Activated CD4-positive, alpha-beta T cell treated with anti-CD3 and anti-CD28 coated beads, Interleukin-2, amount 10 ng/mL, durations not matched to agents 7 days and 5 days (primary cell): ENCODE measurements around the gene PRIMPOL. TPM values are rescaled to one million over a fixed set of nuclear protein-coding genes. Genes with fewer than 3 reads are reported as not detected.

Experiments
- CTCF ChIA-PET: fragments of 350-600 bp; sonication (Branson Sonifier 250); formaldehyde crosslinking; loops from one replicate; lab custom pipeline; 2021; ENCODE audit warnings: antibody characterized with exemption; lab: Charles Lee
- POLR2A ChIA-PET: fragments of 350-600 bp; sonication (Branson Sonifier 250); formaldehyde crosslinking; loops from one replicate; lab custom pipeline; 2021; ENCODE audit warnings: antibody characterized with exemption; lab: Charles Lee
- DNase-seq: peaks from one replicate; pipeline ENCODE4 v3.0.0-alpha.2; 2020
- H3K27ac Mint-ChIP-seq: one replicate; pipeline ENCODE4 v1.8.0; 2021; ENCODE audit warnings: mild to moderate bottlenecking, moderate library complexity, mixed read lengths
- H3K27me3 Mint-ChIP-seq: one replicate; pipeline ENCODE4 v1.8.0; 2021; ENCODE audit warnings: mixed read lengths
- H3K36me3 Mint-ChIP-seq: one replicate; pipeline ENCODE4 v1.8.0; 2021; ENCODE audit warnings: low read depth, mixed read lengths
- H3K4me1 Mint-ChIP-seq: one replicate; pipeline ENCODE4 v1.8.0; 2021; ENCODE audit warnings: mixed read lengths
- H3K4me3 Mint-ChIP-seq: one replicate; pipeline ENCODE4 v1.8.0; 2021; ENCODE audit warnings: mild to moderate bottlenecking, moderate library complexity, mixed read lengths
- H3K9me3 Mint-ChIP-seq: one replicate; pipeline ENCODE4 v1.8.0; 2021; ENCODE audit warnings: mixed read lengths
- total RNA-seq, 2 experiments: library from RNA; stranded (reverse); gene quantifications; one replicate each; pipeline ENCODE4 v1.2.3, GENCODE V29; 2021

The PRIMPOL gene
- total RNA-seq, 2 experiments from 2014 or later = 20.2 to 21.4 TPM

GRCh38 chr4:184675018-184675417 is 25.5 kb downstream of the PRIMPOL start:
- no peak for DNase-seq
- Mint-ChIP-seq H3K36me3 (peaks cover 11% of the 10 kb centered on the region), H3K27ac (no peak overlapping the region), H3K9me3 (no peaks in the 10 kb centered on the region), H3K4me3 (no peak overlapping the region), H3K27me3 (no peaks in the 10 kb centered on the region), H3K4me1 (peaks cover 3% of the 10 kb centered on the region)
- CTCF ChIA-PET = no interaction called here
- POLR2A ChIA-PET = no interaction called here

- H3K27ac Mint-ChIP-seq = no peak overlapping the region
- no peaks in the 10 kb centered on the region for H3K27me3 Mint-ChIP-seq
- H3K4me1 Mint-ChIP-seq = no peaks in the 10 kb centered on the region
- CTCF ChIA-PET = no interaction called here
- POLR2A ChIA-PET = no interaction called here
- DNase-seq = no peak
- H3K9me3 Mint-ChIP-seq = no peaks in the 10 kb centered on the region
- peaks cover 9% of the 10 kb centered on the region for H3K36me3 Mint-ChIP-seq
- H3K4me3 Mint-ChIP-seq = no peak overlapping the region
Measured at GRCh38 chr4:184675821-184676492, 26.4 kb downstream of the PRIMPOL start.

GRCh38 chr4:184680698-184681097 is 31.2 kb downstream of the PRIMPOL start:
- H3K27me3 Mint-ChIP-seq = no peaks in the 10 kb centered on the region
- no peak for DNase-seq
- CTCF ChIA-PET = no interaction called here
- no peaks in the 10 kb centered on the region for H3K9me3 Mint-ChIP-seq
- H3K36me3 Mint-ChIP-seq = peaks cover 8% of the 10 kb centered on the region
- POLR2A ChIA-PET = no interaction called here
- H3K4me1 Mint-ChIP-seq = peaks cover 11% of the 10 kb centered on the region
- H3K27ac Mint-ChIP-seq = no peak overlapping the region
- H3K4me3 Mint-ChIP-seq = no peak overlapping the region

DNA sequence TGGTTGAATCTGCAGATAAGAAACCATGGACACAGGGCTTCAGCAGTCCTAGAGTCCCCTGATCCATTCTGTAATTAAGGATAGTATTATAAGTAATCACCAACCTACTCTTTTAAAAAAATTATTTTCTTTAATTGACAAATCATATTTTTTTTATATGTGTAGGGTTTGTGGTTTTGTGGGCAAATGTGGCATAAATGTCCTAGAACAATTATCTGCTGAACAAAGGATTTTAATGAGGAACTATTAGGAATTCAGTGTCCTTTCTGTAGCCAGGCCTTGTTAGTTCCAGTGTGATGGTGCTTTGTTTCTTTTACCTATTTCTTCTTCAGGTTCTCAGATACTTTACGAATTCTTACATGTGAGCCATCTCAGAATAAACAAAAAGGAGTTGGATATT is 32.4 kb downstream of the PRIMPOL start:
- no peaks in the 10 kb centered on the region for H3K9me3 Mint-ChIP-seq
- peaks cover 11% of the 10 kb centered on the region for H3K4me1 Mint-ChIP-seq
- H3K4me3 Mint-ChIP-seq = no peak overlapping the region
- no peak for DNase-seq
- H3K27ac Mint-ChIP-seq = no peak overlapping the region
- ChIA-PET CTCF (no interaction called here), POLR2A (no interaction called here)
- peaks cover 8% of the 10 kb centered on the region for H3K36me3 Mint-ChIP-seq
- H3K27me3 Mint-ChIP-seq = no peaks in the 10 kb centered on the region

- Mint-ChIP-seq H3K27ac (peak overlapping the region; percentile 43), H3K9me3 (no peaks in the 10 kb centered on the region), H3K27me3 (no peaks in the 10 kb centered on the region), H3K4me3 (no peak overlapping the region), H3K4me1 (peaks cover 20% of the 10 kb centered on the region), H3K36me3 (peaks cover 5% of the 10 kb centered on the region)
- ChIA-PET POLR2A (no interaction called here), CTCF (interaction anchor here (0.6 to 1.8 kb wide), 7 partner anchors 12 to 97 kb away, joined by 3 to 6 read pairs (median 5); no protein-coding TSS in a partner anchor)
- no peak for DNase-seq
Measured at GRCh38 chr4:184684491-184685189, 35.1 kb downstream of the PRIMPOL start.

DNA sequence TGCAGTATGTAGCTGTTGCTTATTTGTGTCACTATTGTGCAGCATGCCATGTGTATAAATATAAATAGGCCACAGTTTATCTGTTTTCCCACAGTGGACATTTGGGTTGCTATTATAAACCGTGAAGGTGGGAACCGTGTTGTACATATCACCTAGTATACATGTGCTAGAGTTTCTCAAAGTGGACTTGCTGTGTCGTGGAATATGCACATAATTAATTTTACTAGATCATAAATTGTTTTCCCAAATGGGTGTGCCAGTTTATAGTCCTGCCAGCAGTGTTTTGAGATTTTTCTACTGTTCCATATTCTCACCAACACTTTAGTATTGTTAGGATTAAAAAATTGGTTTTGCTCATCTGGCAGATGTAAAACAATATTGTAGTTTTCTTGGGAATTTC is 38.5 kb downstream of the PRIMPOL start:
- peaks cover 18% of the 10 kb centered on the region for H3K36me3 Mint-ChIP-seq
- no peak for DNase-seq
- POLR2A ChIA-PET = no interaction called here
- H3K27ac Mint-ChIP-seq = no peak overlapping the region
- H3K4me1 Mint-ChIP-seq = peaks cover 20% of the 10 kb centered on the region
- CTCF ChIA-PET = interaction anchor here (0.6 to 1.1 kb wide), 2 partner anchors 9 to 44 kb away, joined by 3 to 4 read pairs; no protein-coding TSS in a partner anchor
- H3K27me3 Mint-ChIP-seq = no peaks in the 10 kb centered on the region
- no peaks in the 10 kb centered on the region for H3K9me3 Mint-ChIP-seq
- no peak overlapping the region for H3K4me3 Mint-ChIP-seq

DNA sequence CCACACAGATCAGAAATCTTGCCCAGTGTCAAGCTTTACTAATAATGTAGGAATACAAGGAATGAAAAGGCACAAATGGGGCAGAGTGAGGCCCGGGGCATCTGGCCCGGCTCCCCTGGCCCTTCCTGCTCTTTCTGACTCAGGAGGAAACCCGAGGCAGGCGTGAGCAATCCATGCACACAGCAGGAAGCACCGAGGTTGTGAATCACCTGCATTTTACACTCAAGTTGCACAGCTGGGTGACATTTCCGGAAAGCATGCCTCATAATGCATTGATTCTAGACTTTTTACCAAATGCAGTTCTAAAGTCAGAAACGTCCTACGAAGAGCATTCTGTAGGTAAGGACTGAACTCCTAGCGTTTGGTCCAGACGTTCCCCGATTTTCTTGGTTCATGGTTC is 38.9 kb downstream of the PRIMPOL start:
- no peak for DNase-seq
- H3K4me1 Mint-ChIP-seq = peaks cover 20% of the 10 kb centered on the region
- H3K4me3 Mint-ChIP-seq = no peak overlapping the region
- H3K9me3 Mint-ChIP-seq = no peaks in the 10 kb centered on the region
- peaks cover 19% of the 10 kb centered on the region for H3K36me3 Mint-ChIP-seq
- ChIA-PET CTCF (interaction anchor here (0.6 to 1.1 kb wide), 2 partner anchors 10 to 43 kb away, joined by 3 to 4 read pairs; no protein-coding TSS in a partner anchor), POLR2A (no interaction called here)
- H3K27me3 Mint-ChIP-seq = no peaks in the 10 kb centered on the region
- no peak overlapping the region for H3K27ac Mint-ChIP-seq

DNA sequence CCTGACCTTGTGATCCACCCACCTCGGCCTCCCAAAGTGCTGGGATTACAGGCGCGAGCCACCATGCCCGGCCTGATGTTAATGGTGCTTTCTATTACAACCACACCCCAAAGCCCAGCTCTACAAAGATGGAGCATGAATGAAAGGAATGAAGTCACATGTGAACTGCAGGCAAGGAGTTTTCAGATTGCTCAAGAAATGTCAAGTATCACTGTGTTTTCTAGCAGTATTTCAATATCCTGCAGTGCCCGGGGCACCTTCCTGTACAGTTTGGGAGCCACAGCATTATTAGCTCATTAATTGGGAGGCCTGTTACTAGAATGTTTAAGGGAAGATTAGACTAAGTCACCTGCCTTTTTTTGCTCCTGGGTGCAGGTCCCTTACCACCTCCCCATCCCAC is 40.1 kb downstream of the PRIMPOL start:
- CTCF ChIA-PET = no interaction called here
- H3K4me3 Mint-ChIP-seq = no peak overlapping the region

DNA sequence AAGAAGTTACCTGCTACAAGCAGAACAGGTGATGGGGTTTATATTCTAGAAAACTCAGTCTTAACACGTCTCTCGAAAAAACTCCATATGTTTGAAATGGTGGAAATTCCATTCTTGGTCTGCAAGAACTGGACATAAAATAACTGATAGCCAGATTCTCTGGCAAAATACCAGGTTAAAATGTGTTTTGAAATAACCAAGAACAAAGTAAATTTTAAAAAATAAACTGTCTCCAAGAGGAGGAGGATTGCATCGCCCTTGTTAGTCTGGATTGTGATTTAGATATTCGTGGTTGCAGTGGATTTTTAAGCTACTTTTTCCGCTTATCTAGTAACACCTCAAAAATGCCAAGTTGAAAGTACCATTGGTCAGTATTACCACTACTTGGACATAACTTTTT is 43.5 kb downstream of the PRIMPOL start:
- no peaks in the 10 kb centered on the region for H3K9me3 Mint-ChIP-seq
- no peak overlapping the region for H3K4me3 Mint-ChIP-seq
- no peak for DNase-seq
- H3K27ac Mint-ChIP-seq = no peak overlapping the region
- ChIA-PET CTCF (no interaction called here), POLR2A (no interaction called here)
- H3K27me3 Mint-ChIP-seq = no peaks in the 10 kb centered on the region
- H3K36me3 Mint-ChIP-seq = peaks cover 46% of the 10 kb centered on the region
- peaks cover 12% of the 10 kb centered on the region for H3K4me1 Mint-ChIP-seq

More for the DNA sequence above, 40.1 kb downstream of the PRIMPOL start:
- Mint-ChIP-seq H3K27ac (no peak overlapping the region), H3K9me3 (no peaks in the 10 kb centered on the region), H3K27me3 (no peaks in the 10 kb centered on the region), H3K4me1 (peaks cover 16% of the 10 kb centered on the region), H3K36me3 (peaks cover 24% of the 10 kb centered on the region)
- DNase-seq = no peak
- POLR2A ChIA-PET = no interaction called here

DNA sequence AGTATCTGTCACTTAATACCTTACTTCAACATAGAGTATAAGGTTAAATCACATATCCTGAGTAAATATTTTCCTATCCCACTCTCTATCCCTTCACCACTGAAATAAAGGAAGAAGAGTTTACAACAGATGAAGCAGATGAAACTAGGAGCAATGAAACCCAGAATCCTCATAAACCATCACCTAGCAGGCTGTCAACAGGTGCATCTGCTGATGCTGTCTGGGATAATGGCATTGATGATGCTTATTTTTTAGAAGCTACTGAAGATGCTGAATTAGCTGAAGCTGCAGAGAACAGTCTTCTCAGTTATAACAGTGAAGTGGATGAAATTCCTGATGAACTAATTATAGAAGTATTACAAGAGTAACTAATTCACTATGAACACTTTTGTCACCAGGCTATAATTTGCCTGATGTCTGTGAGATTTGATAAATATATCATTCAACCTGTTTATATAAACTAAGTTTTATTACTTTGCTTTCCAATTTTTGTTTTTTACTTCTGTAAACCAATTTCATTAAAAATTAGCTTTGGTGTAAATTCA is 44.9 kb downstream of the PRIMPOL start:
- H3K27me3 Mint-ChIP-seq = no peaks in the 10 kb centered on the region
- H3K4me1 Mint-ChIP-seq = peaks cover 4% of the 10 kb centered on the region

GRCh38 chr4:184695178-184695896 is 45.8 kb downstream of the PRIMPOL start:
- POLR2A ChIA-PET = no interaction called here
- no peak for DNase-seq
- Mint-ChIP-seq H3K27me3 (no peaks in the 10 kb centered on the region), H3K27ac (peak overlapping the region; percentile 76), H3K36me3 (peaks cover 47% of the 10 kb centered on the region), H3K4me1 (peaks cover 4% of the 10 kb centered on the region), H3K4me3 (no peak overlapping the region), H3K9me3 (no peaks in the 10 kb centered on the region)
- CTCF ChIA-PET = interaction anchor here (0.6 to 2.2 kb wide), 7 partner anchors 12 to 44 kb away, joined by 3 to 7 read pairs (median 3); no protein-coding TSS in a partner anchor

More for the DNA sequence above, 44.9 kb downstream of the PRIMPOL start:
- Mint-ChIP-seq H3K4me3 (no peak overlapping the region), H3K9me3 (no peaks in the 10 kb centered on the region), H3K27ac (no peak overlapping the region), H3K36me3 (peaks cover 47% of the 10 kb centered on the region)
- no peak for DNase-seq
- ChIA-PET CTCF (interaction anchor here (1.1 to 1.3 kb wide), 3 partner anchors 20 to 43 kb away, joined by 3 read pairs; no protein-coding TSS in a partner anchor), POLR2A (no interaction called here)

GRCh38 chr4:184697956-184698355 is 48.4 kb downstream of the PRIMPOL start:
- Mint-ChIP-seq H3K36me3 (peaks cover 50% of the 10 kb centered on the region), H3K4me1 (peaks cover 4% of the 10 kb centered on the region)
- POLR2A ChIA-PET = no interaction called here

More at GRCh38 chr4:184697956-184698355, 48.4 kb downstream of the PRIMPOL start:
- DNase-seq = no peak
- no peak overlapping the region for H3K27ac Mint-ChIP-seq
- CTCF ChIA-PET = no interaction called here
- no peak overlapping the region for H3K4me3 Mint-ChIP-seq
- no peaks in the 10 kb centered on the region for H3K9me3 Mint-ChIP-seq
- H3K27me3 Mint-ChIP-seq = no peaks in the 10 kb centered on the region
